H1 (cell line): Measurements from ENCODE around the gene PLD3. TPM values are rescaled to one million over a fixed set of nuclear protein-coding genes. Genes with fewer than 3 reads are reported as not detected.

Source experiments
- CTCF ChIA-PET: fragments of 300-600 bp; sonication (Branson Sonifier 250); formaldehyde crosslinking; loops from one replicate; lab custom pipeline; 2021; ENCODE audit not compliant: partially characterized antibody; lab: Charles Lee
- POLR2A ChIA-PET: fragments of 300-600 bp; sonication (Branson Sonifier 250); formaldehyde crosslinking; loops from one replicate; lab custom pipeline; 2021; ENCODE audit warnings: inconsistent platforms; ENCODE audit not compliant: partially characterized antibody; lab: Charles Lee
- DNase-seq, 2 experiments: peaks; one replicate each; pipeline versions ENCODE4 v3.0.0 to v3.0.0-alpha.2; 2010 to 2022; ENCODE audit warnings: low spot score in 2 of 2, low read depth in 1 of 2, mixed read lengths in 1 of 2
- FAIRE-seq: peaks from 2 replicates; lab custom pipeline; 2011; peaks lifted over from hg19 to GRCh38; lab: Jason Lieb, UNC
- H2AFZ ChIP-seq: 2 replicates; pipeline ENCODE4 v1.8.1; 2012; ENCODE audit warnings: low read length, inconsistent platforms
- H2AK5ac ChIP-seq: 2 replicates; pipeline ENCODE4 v1.6.1; 2013; ENCODE audit warnings: low read depth, low read length
- H2BK120ac ChIP-seq: replicated peaks from 2 replicates; pipeline ENCODE3; 2013; ENCODE audit warnings: low read depth, low read length, inconsistent platforms
- H2BK12ac ChIP-seq: 2 replicates; pipeline ENCODE4 v1.6.1; 2013; ENCODE audit warnings: low read depth, low read length
- H2BK15ac ChIP-seq: 2 replicates; pipeline ENCODE4 v1.6.1; 2013; ENCODE audit warnings: low read length
- H2BK20ac ChIP-seq: 2 replicates; pipeline ENCODE4 v1.6.1; 2013; ENCODE audit warnings: low read length
- H2BK5ac ChIP-seq: 2 replicates; pipeline ENCODE4 v1.6.1; 2013; ENCODE audit warnings: low read depth, low read length
- H3K14ac ChIP-seq: 2 replicates; pipeline ENCODE4 v1.6.1; 2013; ENCODE audit warnings: inconsistent platforms; ENCODE audit not compliant: insufficient read length
- H3K18ac ChIP-seq: 2 replicates; pipeline ENCODE4 v1.6.1; 2013; ENCODE audit warnings: low read length; ENCODE audit errors: extremely low read depth
- H3K23ac ChIP-seq: 2 replicates; pipeline ENCODE4 v1.6.1; 2013; ENCODE audit warnings: inconsistent platforms; ENCODE audit not compliant: insufficient read length
- H3K23me2 ChIP-seq: 2 replicates; pipeline ENCODE4 v1.6.1; 2013; ENCODE audit warnings: low read depth, low read length
- H3K27ac ChIP-seq: 2 replicates; pipeline ENCODE4 v1.6.1; 2011; ENCODE audit warnings: low read depth, low read length, inconsistent platforms
- H3K27me3 ChIP-seq, 4 experiments: replicated peaks in 1 of 4; 1 replicate in 1 of 4; 2 replicates in 3 of 4; pipeline versions ENCODE4 v1.6.1 to v1.8.1; 2011 to 2013; ENCODE audit warnings: low read length in 3 of 4, mild to moderate bottlenecking in 3 of 4, inconsistent platforms in 2 of 4, mixed read lengths in 2 of 4, moderate library complexity in 1 of 4; ENCODE audit not compliant: control insufficient read depth in 3 of 4, insufficient read depth in 3 of 4; ENCODE audit errors: extremely low read depth in 1 of 4
- H3K36me3 ChIP-seq, 4 experiments: 2 replicates each; pipeline versions ENCODE4 v1.6.1 to v1.8.1; 2011 to 2013; ENCODE audit warnings: mild to moderate bottlenecking in 4 of 4, low read length in 3 of 4, moderate library complexity in 2 of 4, control low read depth in 1 of 4, inconsistent platforms in 1 of 4; ENCODE audit not compliant: insufficient read depth in 4 of 4, control insufficient read depth in 2 of 4
- H3K4ac ChIP-seq: replicated peaks from 2 replicates; pipeline ENCODE3; 2013; ENCODE audit warnings: low read length, low read depth, mixed read lengths, inconsistent platforms; ENCODE audit not compliant: insufficient read length
- H3K4me1 ChIP-seq, 4 experiments: replicated peaks in 1 of 4; 1 replicate in 1 of 4; 2 replicates in 3 of 4; pipeline versions ENCODE4 v1.6.1 to v1.8.1; 2011 to 2013; ENCODE audit warnings: low read length in 3 of 4, inconsistent platforms in 2 of 4, mixed read lengths in 1 of 4; ENCODE audit not compliant: insufficient read depth in 4 of 4, control insufficient read depth in 3 of 4
- H3K4me2 ChIP-seq, 2 experiments: 2 replicates each; pipeline versions ENCODE4 v1.6.1 to v1.8.1; 2011 to 2013; ENCODE audit warnings: low read depth in 2 of 2, low read length in 2 of 2, control low read depth in 1 of 2, inconsistent platforms in 1 of 2, mild to moderate bottlenecking in 1 of 2; ENCODE audit not compliant: insufficient read depth in 1 of 2
- H3K4me3 ChIP-seq, 4 experiments: fragments of 200-600, 300-600 bp in 1 of 4; sonication (generic), shearing (Covaris generic), sonication (Bioruptor Twin) in 1 of 4; 2 replicates each; pipeline versions ENCODE4 v1.5.1 to v1.8.1; 2011 to 2016; ENCODE audit warnings: low read length in 4 of 4, low read depth in 3 of 4, control low read depth in 2 of 4, inconsistent platforms in 2 of 4, mild to moderate bottlenecking in 2 of 4, mixed read lengths in 1 of 4, moderate library complexity in 1 of 4; ENCODE audit not compliant: insufficient read depth in 2 of 4; ENCODE audit errors: extremely low read depth in 1 of 4
- H3K56ac ChIP-seq: replicated peaks from 2 replicates; pipeline ENCODE3; 2013; ENCODE audit warnings: low read depth, mild to moderate bottlenecking, mixed read lengths, low read length, inconsistent platforms; ENCODE audit not compliant: insufficient read length
- H3K79me1 ChIP-seq: 2 replicates; pipeline ENCODE4 v1.6.1; 2013; ENCODE audit warnings: low read depth, low read length, control low read depth
- H3K79me2 ChIP-seq, 2 experiments: 2 replicates each; pipeline versions ENCODE4 v1.6.1 to v1.8.1; 2012 to 2013; ENCODE audit warnings: low read length in 2 of 2, mild to moderate bottlenecking in 2 of 2, inconsistent platforms in 1 of 2; ENCODE audit not compliant: insufficient read depth in 2 of 2, control insufficient read depth in 1 of 2
- H3K9ac ChIP-seq, 4 experiments: replicated peaks in 1 of 4; 1 replicate in 1 of 4; 2 replicates in 3 of 4; pipeline versions ENCODE4 v1.6.1 to v1.8.1; 2011 to 2013; ENCODE audit warnings: low read depth in 3 of 4, low read length in 3 of 4, control low read depth in 2 of 4, mild to moderate bottlenecking in 2 of 4, moderate library complexity in 2 of 4, inconsistent platforms in 1 of 4; ENCODE audit errors: extremely low read depth in 1 of 4
- H3K9me3 ChIP-seq, 2 experiments: 2 replicates each; pipeline versions ENCODE4 v1.6.1 to v1.8.1; 2012 to 2013; ENCODE audit warnings: mild to moderate bottlenecking in 2 of 2, moderate library complexity in 2 of 2, control low read depth in 1 of 2, inconsistent platforms in 1 of 2, low read depth in 1 of 2, low read length in 1 of 2, mixed read lengths in 1 of 2; ENCODE audit not compliant: insufficient read depth in 2 of 2
- H4K20me1 ChIP-seq, 2 experiments: replicated peaks in 1 of 2; 2 replicates each; pipeline versions ENCODE3 to v1.8.1; 2011 to 2013; ENCODE audit warnings: inconsistent platforms in 2 of 2, low read length in 2 of 2, mild to moderate bottlenecking in 1 of 2; ENCODE audit not compliant: insufficient read depth in 2 of 2, control insufficient read depth in 1 of 2
- H4K5ac ChIP-seq: 2 replicates; pipeline ENCODE4 v1.6.1; 2013; ENCODE audit warnings: low read length, low read depth, mixed read lengths, inconsistent platforms; ENCODE audit not compliant: insufficient read length
- H4K8ac ChIP-seq: 2 replicates; pipeline ENCODE4 v1.8.0; 2013; ENCODE audit warnings: mild to moderate bottlenecking, moderate library complexity, low read length, inconsistent platforms; ENCODE audit not compliant: insufficient read depth; ENCODE audit errors: extremely low read depth
- H4K91ac ChIP-seq: replicated peaks from 2 replicates; pipeline ENCODE3; 2013; ENCODE audit warnings: low read length, mixed read lengths, inconsistent platforms; ENCODE audit not compliant: insufficient read length
- BRCA1 ChIP-seq: IDR thresholded peaks from 2 replicates; pipeline ENCODE4 v1.6.1; 2012; ENCODE audit warnings: low read depth, low read length, improper control_type of control experiment
- CTBP2 ChIP-seq: IDR thresholded peaks from 2 replicates; pipeline ENCODE4 v1.7.0; 2011; ENCODE audit warnings: borderline replicate concordance, mild to moderate bottlenecking, moderate library complexity, mixed read lengths, low read length; ENCODE audit not compliant: insufficient read depth, insufficient read length
- NRF1 ChIP-seq: IDR thresholded peaks from 2 replicates; pipeline ENCODE4 v1.6.1; 2011; ENCODE audit warnings: mild to moderate bottlenecking, low read depth, low read length, improper control_type of control experiment
- RFX5 ChIP-seq: IDR thresholded peaks from 2 replicates; pipeline ENCODE4 v1.6.1; 2011; ENCODE audit warnings: low read depth, low read length, improper control_type of control experiment, borderline replicate concordance
- TEAD4 ChIP-seq: IDR thresholded peaks from 2 replicates; pipeline ENCODE4 v1.6.1; 2012; ENCODE audit warnings: low read depth, low read length, inconsistent platforms, mixed read lengths
- WGBS, 2 experiments: shearing (Covaris generic) in 1 of 2; methylation state at CpG; one replicate each; pipeline versions ENCODE4 v1.1.6 to v1.1.7; 2013 to 2015; ENCODE audit warnings: low lambda C conversion rate in 2 of 2, mixed read lengths in 2 of 2, inconsistent platforms in 1 of 2, low coverage in 1 of 2, missing lambda C conversion rate in 1 of 2; ENCODE audit not compliant: insufficient replicate concordance in 2 of 2, insufficient coverage in 1 of 2, insufficient read length in 1 of 2; ENCODE audit errors: extremely low coverage in 1 of 2, missing lambda C conversion rate in 1 of 2; 5-methylcytosine and 5-hydroxymethylcytosine counted together
- polyA plus RNA-seq, 7 experiments: library from polyadenylated mRNA; depleted of rRNA in 3 of 7; stranded (reverse) in 5 of 7; unstranded in 2 of 7; fragments of >200 nt in 5 of 7; fragments of 200-250 nt in 2 of 7; gene quantifications; 1 replicate in 5 of 7; 2 replicates in 1 of 7; 4 replicates in 1 of 7; pipeline versions ENCODE4 v1.2.1 to v1.2.3, GENCODE V29; 2011 to 2013; ENCODE audit warnings: missing spikeins in 2 of 7, mixed read lengths in 2 of 7
- total RNA-seq: library from RNA; stranded (reverse); fragmentation: NEBNext Ultra II Directional; extraction: Animal tissue kit (Norgen Biotek cat#: 25700); gene quantifications from 2 replicates; pipeline ENCODE4 v1.2.1, GENCODE V29; 2021
- TF ChIP-seq, protein P1 (sequence below): IDR thresholded peaks from 2 replicates; pipeline ENCODE4 v1.6.1; 2011; ENCODE audit warnings: low read length, improper control_type of control experiment
- TF ChIP-seq, protein P2 (sequence below): IDR thresholded peaks from 2 replicates; pipeline ENCODE4 v1.6.1; 2012; ENCODE audit warnings: inconsistent platforms
- TF ChIP-seq, protein P3 (sequence below), 3 experiments: IDR thresholded peaks; 1 replicate in 2 of 3; 2 replicates in 1 of 3; pipeline versions ENCODE4 v1.5.1 to v1.6.1; 2011; ENCODE audit warnings: low read length in 3 of 3, mild to moderate bottlenecking in 3 of 3, inconsistent platforms in 2 of 3, low read depth in 1 of 3, moderate library complexity in 1 of 3; ENCODE audit not compliant: insufficient read depth in 1 of 3; ENCODE audit errors: control extremely low read depth in 1 of 3

PLD3 gene
- total and polyA plus RNA-seq, 2 of the 8 experiments (the other 6 are each of a cell fraction or from before 2014, with no cell fraction given), result 180 to 543 TPM

DNA sequence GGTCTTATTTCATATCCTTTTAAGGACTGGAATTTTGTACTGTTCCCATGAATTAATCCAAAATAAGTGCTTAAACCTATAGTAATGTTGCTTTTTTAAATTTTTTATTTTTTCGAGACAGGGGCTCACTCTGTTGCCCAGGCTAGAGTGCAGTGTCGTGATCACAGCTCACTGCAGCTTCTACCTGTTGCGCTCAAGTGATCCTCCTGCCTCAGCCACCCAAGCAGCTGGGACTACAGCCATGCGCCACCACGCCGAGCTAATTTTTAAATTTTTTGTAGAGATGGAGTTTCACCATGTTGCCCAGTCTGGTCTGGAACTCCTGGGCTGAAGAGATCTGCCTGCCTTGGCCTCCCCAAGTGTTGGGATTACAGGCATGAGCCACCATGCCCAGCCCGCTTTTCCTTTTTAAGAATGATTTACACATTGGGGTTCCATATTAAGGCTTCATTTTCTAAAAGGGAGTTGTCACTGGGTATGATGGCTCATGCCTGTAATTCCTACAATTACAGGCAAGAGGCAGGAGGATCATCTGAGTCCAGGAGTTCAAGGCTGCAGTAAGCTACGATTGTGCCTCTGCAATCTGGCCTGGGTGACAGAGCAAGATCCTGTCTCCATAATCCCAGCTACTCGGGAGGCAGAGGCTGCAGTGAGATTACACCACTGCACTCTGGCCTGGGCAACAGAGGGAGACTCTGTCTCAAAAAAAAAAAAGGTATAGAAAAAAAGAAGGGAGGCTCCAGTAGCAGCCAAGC is 35.1 kb upstream of the PLD3 start:
- H3K23ac ChIP-seq, result no peak overlapping the region
- no peaks in the 10 kb centered on the region for H3K36me3 ChIP-seq
- H2BK15ac ChIP-seq, result no peak overlapping the region
- H3K79me2 ChIP-seq, result no peaks in the 10 kb centered on the region
- H2BK5ac ChIP-seq, result no peak overlapping the region
- no peak overlapping the region for H3K4ac ChIP-seq
- no peak overlapping the region for H4K8ac ChIP-seq
- no peak overlapping the region for H2AK5ac ChIP-seq
- H2AFZ ChIP-seq, result no peak overlapping the region
- H3K4me2 ChIP-seq, result no peak overlapping the region
- H4K91ac ChIP-seq, result no peak overlapping the region
- H2BK20ac ChIP-seq, result no peak overlapping the region
- no peaks in the 10 kb centered on the region for H3K79me1 ChIP-seq
- no peaks in the 10 kb centered on the region for H4K20me1 ChIP-seq
- no peak overlapping the region for H2BK12ac ChIP-seq
- ChIA-PET CTCF (interaction anchor here (1.1 to 3.0 kb wide), 6 partner anchors 9 to 107 kb away, joined by 3 to 14 read pairs (median 4); partner anchors contain the start of gene PRX), POLR2A (interaction anchor here (1.5 to 1.6 kb wide), 2 partner anchors 9 to 46 kb away, joined by 3 to 6 read pairs; no protein-coding TSS in a partner anchor)
- H3K23me2 ChIP-seq, result no peaks in the 10 kb centered on the region
- H3K56ac ChIP-seq, result no peak overlapping the region
- H3K9ac ChIP-seq, result no peak overlapping the region
- H3K14ac ChIP-seq, result no peak overlapping the region
- no peak overlapping the region for H4K5ac ChIP-seq
- no peak for FAIRE-seq
- H2BK120ac ChIP-seq, result no peak overlapping the region
- no peak overlapping the region for H3K27ac ChIP-seq
- no peaks in the 10 kb centered on the region for H3K4me1 ChIP-seq
- no peaks in the 10 kb centered on the region for H3K9me3 ChIP-seq
- H3K18ac ChIP-seq, result no peak overlapping the region
- no peak overlapping the region for H3K4me3 ChIP-seq
- 90% methylated on average over 9 of the region's 9 CpGs; no CpG with 5 or more reads in 1 of the 2 experiments for WGBS, 2 experiments
- no peaks in the 10 kb centered on the region for H3K27me3 ChIP-seq
- no peak for DNase-seq
- TF ChIP-seq NRF1 (no peak), BRCA1 (no peak), RFX5 (no peak), TEAD4 (no peak), CTBP2 (no peak)
- TF ChIP-seq, protein P1, sequence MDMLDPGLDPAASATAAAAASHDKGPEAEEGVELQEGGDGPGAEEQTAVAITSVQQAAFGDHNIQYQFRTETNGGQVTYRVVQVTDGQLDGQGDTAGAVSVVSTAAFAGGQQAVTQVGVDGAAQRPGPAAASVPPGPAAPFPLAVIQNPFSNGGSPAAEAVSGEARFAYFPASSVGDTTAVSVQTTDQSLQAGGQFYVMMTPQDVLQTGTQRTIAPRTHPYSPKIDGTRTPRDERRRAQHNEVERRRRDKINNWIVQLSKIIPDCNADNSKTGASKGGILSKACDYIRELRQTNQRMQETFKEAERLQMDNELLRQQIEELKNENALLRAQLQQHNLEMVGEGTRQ, result no peak
- TF ChIP-seq, protein P2, sequence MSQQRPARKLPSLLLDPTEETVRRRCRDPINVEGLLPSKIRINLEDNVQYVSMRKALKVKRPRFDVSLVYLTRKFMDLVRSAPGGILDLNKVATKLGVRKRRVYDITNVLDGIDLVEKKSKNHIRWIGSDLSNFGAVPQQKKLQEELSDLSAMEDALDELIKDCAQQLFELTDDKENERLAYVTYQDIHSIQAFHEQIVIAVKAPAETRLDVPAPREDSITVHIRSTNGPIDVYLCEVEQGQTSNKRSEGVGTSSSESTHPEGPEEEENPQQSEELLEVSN, result no peak
- TF ChIP-seq, protein P3, sequence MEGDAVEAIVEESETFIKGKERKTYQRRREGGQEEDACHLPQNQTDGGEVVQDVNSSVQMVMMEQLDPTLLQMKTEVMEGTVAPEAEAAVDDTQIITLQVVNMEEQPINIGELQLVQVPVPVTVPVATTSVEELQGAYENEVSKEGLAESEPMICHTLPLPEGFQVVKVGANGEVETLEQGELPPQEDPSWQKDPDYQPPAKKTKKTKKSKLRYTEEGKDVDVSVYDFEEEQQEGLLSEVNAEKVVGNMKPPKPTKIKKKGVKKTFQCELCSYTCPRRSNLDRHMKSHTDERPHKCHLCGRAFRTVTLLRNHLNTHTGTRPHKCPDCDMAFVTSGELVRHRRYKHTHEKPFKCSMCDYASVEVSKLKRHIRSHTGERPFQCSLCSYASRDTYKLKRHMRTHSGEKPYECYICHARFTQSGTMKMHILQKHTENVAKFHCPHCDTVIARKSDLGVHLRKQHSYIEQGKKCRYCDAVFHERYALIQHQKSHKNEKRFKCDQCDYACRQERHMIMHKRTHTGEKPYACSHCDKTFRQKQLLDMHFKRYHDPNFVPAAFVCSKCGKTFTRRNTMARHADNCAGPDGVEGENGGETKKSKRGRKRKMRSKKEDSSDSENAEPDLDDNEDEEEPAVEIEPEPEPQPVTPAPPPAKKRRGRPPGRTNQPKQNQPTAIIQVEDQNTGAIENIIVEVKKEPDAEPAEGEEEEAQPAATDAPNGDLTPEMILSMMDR (IDR thresholded peaks at IDR 0.05; ENCODE audit: control extremely low read depth in 1 of 3, insufficient read depth in 1 of 3, low read depth in 1 of 3, low read length in 3 of 3), result no peak
